Measurements from ENCODE around the gene ZNF628.

Gene ZNF628

GRCh38 chr19:55502197-55502952 is 26.0 kb downstream of the ZNF628 start:
- DNase-seq = no peak

- DNase-seq = no peak
Observed at GRCh38 chr19:55503157-55503501, 26.7 kb downstream of the ZNF628 start.

- peak; percentile 82 to 99 for DNase-seq
Observed at GRCh38 chr19:55503502-55504251, 27.3 kb downstream of the ZNF628 start.

- no peak for DNase-seq
Observed at GRCh38 chr19:55504252-55504603, 27.8 kb downstream of the ZNF628 start.

- no peak for DNase-seq
Observed at GRCh38 chr19:55504981-55505380, 28.6 kb downstream of the ZNF628 start.

GRCh38 chr19:55508120-55508519 is 31.7 kb downstream of the ZNF628 start:
- no peak for DNase-seq

GRCh38 chr19:55516878-55517620 is 40.6 kb downstream of the ZNF628 start:
- DNase-seq = peak; percentile 81 to 92

GRCh38 chr19:55519451-55520311 is 43.3 kb downstream of the ZNF628 start:
- DNase-seq = no peak

- no peak for DNase-seq
Observed at GRCh38 chr19:55520691-55521292, 44.4 kb downstream of the ZNF628 start.

GRCh38 chr19:55525289-55526101 is 49.1 kb downstream of the ZNF628 start:
- no peak for DNase-seq

GRCh38 chr19:55526216-55527196 is 50.1 kb downstream of the ZNF628 start:
- DNase-seq = peak in 1 of 2 donors; percentile 60

GRCh38 chr19:55527197-55528029 is 51.0 kb downstream of the ZNF628 start:
- no peak for DNase-seq

GRCh38 chr19:55528030-55528803 is 51.8 kb downstream of the ZNF628 start:
- no peak for DNase-seq

- no peak for DNase-seq
Observed at GRCh38 chr19:55529636-55530234, 53.3 kb downstream of the ZNF628 start.

- DNase-seq = no peak
Observed at GRCh38 chr19:55530996-55531395, 54.6 kb downstream of the ZNF628 start.
